Stimulated activated CD8-positive, alpha-beta memory T cell treated with anti-CD3 and anti-CD28 coated beads, Interleukin-12 subunit alpha, Interleukin-12 subunit beta, amount 100 ng/mL, for 1 hour (primary cell): Measurements from ENCODE around the gene EYA2.
"Not testable (repeated sequence)": the region's sequence is repeated elsewhere in the genome, so short reads cannot be mapped to it uniquely, and the experiment has no call there.

Experiments
- DNase-seq: peaks from one replicate; pipeline ENCODE4 v3.0.0-alpha.2; 2020; ENCODE audit warnings: low read depth

Gene EYA2

DNA sequence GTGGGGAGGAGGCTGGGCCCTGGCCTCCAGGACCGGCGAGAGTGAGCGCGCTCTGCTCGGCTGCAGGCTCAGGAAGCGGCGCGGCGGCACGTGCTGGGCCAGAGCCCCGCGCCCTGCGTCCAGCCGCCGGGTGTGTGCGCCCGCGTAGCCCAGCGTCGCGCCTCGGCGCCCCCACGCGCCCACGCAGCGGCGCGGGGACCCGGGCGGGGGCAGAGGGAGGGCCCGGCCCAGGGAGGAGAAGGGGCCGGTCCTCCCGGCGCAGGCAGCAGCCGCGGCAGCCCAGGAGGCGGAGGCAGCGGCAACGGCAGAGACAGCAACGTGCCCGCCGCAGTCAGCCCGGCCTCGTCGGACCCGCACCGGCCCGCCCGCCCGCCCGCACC lies at the start of gene EYA2:
Gene EYA2 (plus strand): TSS at position 265 of the 380 bp plus-strand sequence. CDS start 95,168 bp downstream, outside the sequence.
- DNase-seq, result no peak

DNA sequence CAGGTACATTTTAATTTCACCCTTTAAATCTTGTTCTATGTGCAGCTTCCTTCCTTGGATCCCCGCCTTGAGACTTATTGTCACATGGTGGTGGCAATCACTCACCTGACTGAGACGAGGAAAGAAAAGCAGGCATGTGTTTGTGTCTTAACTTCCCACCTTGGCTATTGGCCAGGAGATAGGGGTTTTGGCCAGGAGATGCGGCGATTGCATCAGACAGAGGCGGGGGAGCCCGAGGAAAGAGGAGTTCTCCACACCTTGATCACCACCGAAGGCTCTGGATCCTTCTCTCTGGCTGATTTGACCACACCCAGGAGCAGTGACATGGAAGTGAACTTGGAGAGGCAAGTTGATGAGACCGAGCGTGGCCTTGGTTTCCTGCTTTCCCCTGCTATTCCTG lies 49.7 kb upstream of the EYA2 start:
- DNase-seq, result no peak

DNA sequence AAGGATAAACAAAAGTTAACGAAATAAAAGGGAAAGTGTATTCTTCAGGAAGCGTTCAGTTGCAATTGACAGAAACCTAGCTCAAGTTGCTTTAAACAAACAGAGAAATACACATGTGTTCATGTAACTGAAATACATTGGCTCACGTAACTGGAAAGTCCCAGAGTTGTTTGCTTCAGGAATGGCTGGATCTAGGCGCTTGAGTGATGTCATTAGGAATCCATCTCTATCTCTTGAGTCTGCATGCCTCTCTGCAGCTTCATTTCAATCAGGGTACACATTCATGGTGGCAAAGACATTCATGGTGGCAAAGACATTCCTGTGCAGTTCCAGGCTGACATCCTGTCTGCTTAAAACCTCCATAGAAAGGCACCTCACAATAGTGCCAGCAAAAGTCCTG lies 45.4 kb upstream of the EYA2 start:
- no peak for DNase-seq

DNA sequence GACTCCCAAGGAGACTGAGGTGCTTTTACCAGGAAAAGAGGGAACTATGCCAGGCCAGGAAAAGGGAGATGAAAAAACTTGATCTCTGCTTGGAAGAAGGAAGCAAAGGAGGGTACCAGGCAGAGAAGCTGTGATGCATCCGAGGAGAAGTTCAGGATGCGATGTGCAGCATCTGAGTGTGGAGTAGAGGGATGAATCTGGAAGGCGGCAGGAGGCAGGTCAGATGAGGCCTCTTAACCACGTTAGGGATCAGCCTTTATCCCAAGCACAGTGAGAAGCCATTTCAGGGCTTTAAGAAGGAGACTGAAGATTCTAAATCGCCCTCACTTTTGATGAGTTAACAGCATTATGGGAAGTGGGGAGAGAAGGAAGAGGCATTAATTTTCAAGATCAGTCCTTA lies 44.9 kb upstream of the EYA2 start:
- no peak for DNase-seq

- no peak for DNase-seq
Measured at GRCh38 chr20:46850416-46850815, 44.2 kb upstream of the EYA2 start.

DNA sequence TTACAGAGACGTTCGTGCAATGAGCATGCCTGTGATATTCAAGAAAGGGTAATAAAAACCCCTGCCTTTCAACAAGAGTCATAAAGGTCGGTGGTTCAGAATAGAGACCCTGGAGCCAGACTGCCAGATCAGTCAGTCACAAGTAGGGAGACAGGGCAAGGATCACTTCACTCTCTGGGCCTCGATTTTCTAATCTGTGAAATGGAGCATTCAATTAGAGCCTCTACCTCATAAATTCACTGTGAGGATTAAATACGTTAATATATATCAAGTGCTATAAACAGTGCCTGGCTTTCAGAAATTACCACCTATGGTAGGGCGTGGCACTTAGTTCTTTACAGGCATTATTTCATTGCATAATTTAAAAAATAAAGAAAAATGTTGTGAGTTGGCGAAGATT lies 43.7 kb upstream of the EYA2 start:
- no peak for DNase-seq

DNA sequence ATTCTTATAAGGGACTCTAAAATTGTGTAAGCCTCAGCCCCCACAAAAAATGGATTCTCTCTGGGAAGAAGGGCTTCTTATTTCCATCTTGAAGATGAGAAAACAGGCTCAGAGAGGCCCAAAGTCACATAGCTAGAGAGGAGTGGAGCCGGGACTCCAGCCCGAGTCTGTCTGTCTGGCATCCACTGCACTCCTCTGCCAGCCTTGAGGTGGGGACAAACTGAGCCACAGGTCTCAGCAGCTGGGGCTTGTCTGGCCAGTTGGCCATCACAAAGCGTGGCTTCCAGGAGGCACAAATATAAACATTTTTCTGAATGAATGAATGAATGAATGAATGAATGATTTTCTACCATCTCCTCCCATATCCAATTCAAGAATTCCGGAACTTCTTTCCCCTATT lies 42.9 kb upstream of the EYA2 start:
- no peak for DNase-seq

- no peak for DNase-seq
Measured at GRCh38 chr20:46852313-46852712, 42.3 kb upstream of the EYA2 start.

- DNase-seq, result no peak
Measured at GRCh38 chr20:46853926-46854325, 40.7 kb upstream of the EYA2 start.

- no peak for DNase-seq
Measured at GRCh38 chr20:46857061-46857831, 37.4 kb upstream of the EYA2 start.

GRCh38 chr20:46865824-46866223 lies 28.8 kb upstream of the EYA2 start:
- DNase-seq, result no peak

DNA sequence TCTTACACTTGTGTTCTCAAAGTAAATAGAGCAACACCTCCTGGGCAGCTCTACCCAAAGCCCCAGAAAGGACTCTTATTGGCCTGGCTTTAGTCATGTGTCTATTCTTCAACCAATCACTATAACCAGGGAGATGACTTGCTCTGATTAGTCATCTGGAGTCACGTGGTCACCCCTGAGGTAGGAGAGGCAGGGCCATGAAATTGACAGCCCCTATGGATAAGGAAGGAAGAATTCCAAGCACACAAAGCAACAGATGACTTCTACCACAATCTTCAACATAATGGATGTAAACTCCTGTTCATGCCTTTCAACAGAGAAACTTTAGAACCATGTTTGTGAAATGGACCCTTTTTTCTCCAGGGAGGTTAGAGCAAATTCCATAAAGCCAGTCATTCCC lies 24.6 kb upstream of the EYA2 start:
- no peak for DNase-seq

DNA sequence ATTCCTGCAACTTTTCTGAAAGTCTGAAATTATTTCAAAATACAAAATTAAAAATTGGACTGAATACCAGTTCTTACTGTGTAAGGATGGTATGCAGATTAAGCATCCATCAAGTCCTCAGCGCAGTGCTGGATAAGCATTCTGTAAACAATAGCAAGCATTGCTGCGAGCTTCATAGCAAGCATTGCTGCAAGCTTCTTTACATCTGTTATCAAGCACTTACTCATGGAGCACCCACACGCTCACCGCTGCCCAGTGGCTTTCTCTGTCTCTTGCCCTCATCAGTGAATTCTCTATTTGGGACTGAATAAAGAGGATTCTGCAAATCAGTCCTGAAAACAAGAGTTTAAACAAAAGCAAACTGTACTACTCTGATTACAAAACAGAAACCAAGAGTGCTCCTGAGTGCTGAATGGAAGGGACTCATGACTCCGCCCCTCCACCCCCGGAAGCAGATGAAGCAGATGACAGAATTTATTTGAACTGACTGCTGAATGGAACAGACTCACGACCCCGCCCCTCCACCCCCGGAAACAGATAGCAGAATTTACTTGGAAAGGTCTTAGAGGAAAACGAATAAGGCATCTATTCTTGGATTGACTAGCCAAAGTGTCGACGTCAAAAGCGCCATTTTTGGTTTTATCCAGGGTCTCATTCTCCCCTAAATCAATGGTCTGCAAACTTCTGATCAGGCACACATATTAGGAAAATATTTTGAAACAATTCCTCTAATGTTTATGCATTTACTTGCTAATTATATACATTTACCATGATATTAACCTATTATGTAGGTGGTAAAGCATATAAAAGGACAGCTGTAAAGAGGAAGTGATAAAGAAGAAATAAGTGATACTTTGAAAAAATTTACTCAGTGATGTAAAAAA lies 22.1 kb upstream of the EYA2 start:
- DNase-seq, result no peak

GRCh38 chr20:46875059-46875458 lies 19.6 kb upstream of the EYA2 start:
- DNase-seq, result no peak

GRCh38 chr20:46879386-46879785 lies 15.3 kb upstream of the EYA2 start:
- no peak for DNase-seq

DNA sequence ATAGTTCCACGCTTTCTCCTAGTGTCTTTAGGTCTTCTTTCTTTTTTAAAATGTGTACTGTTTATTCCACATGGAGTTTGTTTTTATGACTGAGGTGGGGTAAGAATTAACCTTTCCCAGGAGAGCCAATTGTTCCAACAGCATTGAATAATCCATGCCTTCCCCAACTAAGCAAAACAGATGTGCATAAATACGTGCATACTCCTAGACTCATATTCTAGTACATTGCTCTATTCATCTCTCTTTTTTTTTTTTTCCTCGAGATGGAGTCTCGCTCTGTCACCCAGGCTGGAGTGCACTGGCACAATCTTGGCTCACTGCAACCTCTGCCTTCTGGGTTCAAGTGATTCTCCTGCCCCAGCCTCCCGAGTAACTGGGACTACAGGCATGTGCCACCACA lies 14.7 kb upstream of the EYA2 start:
- DNase-seq, result not testable (repeated sequence)

DNA sequence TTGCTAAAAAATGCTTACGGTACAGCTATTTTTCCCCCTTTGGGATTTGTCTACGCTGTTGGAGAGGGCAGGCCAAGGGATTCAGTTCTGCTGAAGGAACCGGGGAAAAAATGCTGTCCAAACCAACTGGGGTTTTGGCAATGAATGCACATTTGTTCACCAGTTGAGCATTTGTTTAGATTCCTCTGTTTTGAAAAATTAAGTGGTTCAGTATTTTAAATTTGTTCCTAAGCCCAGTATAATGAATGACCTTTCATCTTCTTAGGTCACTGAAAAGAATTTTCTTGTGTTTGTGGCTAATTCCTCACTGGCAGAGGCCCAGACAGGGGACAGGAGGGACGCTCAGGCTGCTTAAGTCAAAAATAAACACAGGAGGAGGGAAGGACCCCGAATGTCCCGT lies 10.8 kb upstream of the EYA2 start:
- DNase-seq, result no peak

GRCh38 chr20:46890682-46891081 lies 4.0 kb upstream of the EYA2 start:
- no peak for DNase-seq

DNA sequence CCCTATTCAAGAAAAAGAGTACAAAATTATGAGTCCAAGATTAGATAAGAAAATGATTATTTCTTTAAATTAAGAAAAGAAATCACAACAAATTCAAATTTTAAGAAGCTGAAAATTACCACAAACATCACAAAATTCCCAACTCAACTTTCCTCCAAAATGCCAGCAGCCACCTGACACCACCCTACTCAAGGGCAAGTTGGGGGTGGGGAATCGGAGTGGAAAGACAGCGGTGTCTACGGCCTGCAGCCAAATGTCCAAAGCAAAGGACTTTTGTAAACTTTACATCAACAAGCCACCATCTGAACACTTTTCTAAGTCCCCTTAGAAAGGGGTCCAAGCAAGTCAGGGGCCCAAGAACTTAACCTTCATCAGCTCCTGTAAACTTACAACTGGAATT lies 1.6 kb upstream of the EYA2 start:
- no peak for DNase-seq

DNA sequence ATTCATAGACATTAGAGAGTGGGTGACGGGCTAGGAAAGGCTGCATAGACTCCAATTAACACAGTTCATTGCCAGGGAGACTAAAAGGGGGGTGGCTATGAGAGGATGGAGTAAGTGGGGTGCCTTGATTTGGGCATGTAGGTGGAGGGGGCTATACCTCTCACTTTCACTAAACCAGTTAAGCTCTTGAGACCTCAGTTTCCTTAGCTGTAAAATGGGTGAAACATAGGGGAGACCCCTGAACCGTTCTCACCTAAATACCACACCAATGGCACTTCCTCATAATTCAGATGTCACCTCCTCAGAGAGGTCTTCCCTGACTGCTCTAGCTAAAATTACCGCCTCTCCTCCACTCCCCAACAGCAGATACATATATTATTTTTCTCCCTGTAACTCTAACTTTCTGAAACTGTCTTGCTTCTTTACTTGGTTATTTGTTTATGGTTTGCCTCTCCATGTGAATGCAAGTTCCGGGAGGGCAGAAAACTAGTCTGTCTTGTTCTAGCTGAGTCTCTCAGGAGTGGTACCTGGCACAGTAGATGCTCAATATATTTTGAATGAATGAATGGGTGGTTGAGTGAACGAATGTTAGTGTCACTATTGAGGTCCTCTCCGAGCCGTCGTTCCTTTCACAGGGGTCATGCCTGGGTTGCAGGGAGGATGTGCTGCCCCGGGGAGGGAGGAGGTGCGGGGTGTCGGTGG lies 615 bp upstream of the EYA2 start:
- no peak for DNase-seq

GRCh38 chr20:46894971-46895905 lies 595 bp downstream of the EYA2 start:
- no peak for DNase-seq

- no peak for DNase-seq
Measured at GRCh38 chr20:46895906-46896242, 1.2 kb downstream of the EYA2 start.
